Stimulated activated CD4-positive, alpha-beta T cell treated with anti-CD3 and anti-CD28 coated beads, Interleukin-2, amount 100 ng/mL, for 4 hours (primary cell): ENCODE measurements around the gene SRD5A1.

Source experiments
- DNase-seq: peaks from one replicate; pipeline ENCODE4 v3.0.0-alpha.2; 2020; ENCODE audit warnings: low read depth

SRD5A1 gene

GRCh38 chr5:6604341-6604740, 28.9 kb upstream of the SRD5A1 start:
- DNase-seq: no peak

- DNase-seq: no peak
These were observed 28.3 kb upstream of the SRD5A1 start for GRCh38 chr5:6604946-6605345.

GRCh38 chr5:6606884-6607558, 26.2 kb upstream of the SRD5A1 start:
- DNase-seq: no peak

- DNase-seq: no peak
These were observed 25.7 kb upstream of the SRD5A1 start for GRCh38 chr5:6607559-6607936.

- no peak for DNase-seq
These were observed 25.2 kb upstream of the SRD5A1 start for GRCh38 chr5:6608016-6608415.

GRCh38 chr5:6611334-6612256, 21.6 kb upstream of the SRD5A1 start:
- DNase-seq: no peak

GRCh38 chr5:6615034-6615815, 18.0 kb upstream of the SRD5A1 start:
- DNase-seq: no peak

GRCh38 chr5:6616632-6617031, 16.6 kb upstream of the SRD5A1 start:
- DNase-seq: no peak

GRCh38 chr5:6623228-6623627, 10.0 kb upstream of the SRD5A1 start:
- no peak for DNase-seq

GRCh38 chr5:6623941-6624340, 9.3 kb upstream of the SRD5A1 start:
- DNase-seq: no peak

GRCh38 chr5:6626508-6626907, 6.7 kb upstream of the SRD5A1 start:
- DNase-seq: no peak

GRCh38 chr5:6631441-6631840, 1.8 kb upstream of the SRD5A1 start:
- no peak for DNase-seq

GRCh38 chr5:6632324-6632887, 834 bp upstream of the SRD5A1 start:
- DNase-seq: no peak

GRCh38 chr5:6633469-6634245, 417 bp downstream of the SRD5A1 start:
- DNase-seq: no peak

- DNase-seq: no peak
These were observed 1.1 kb downstream of the SRD5A1 start for GRCh38 chr5:6634306-6634705.

- DNase-seq: no peak
These were observed 1.7 kb downstream of the SRD5A1 start for GRCh38 chr5:6634788-6635430.

GRCh38 chr5:6636293-6636692, 3.1 kb downstream of the SRD5A1 start:
- no peak for DNase-seq

GRCh38 chr5:6637022-6637421, 3.8 kb downstream of the SRD5A1 start:
- DNase-seq: no peak

- no peak for DNase-seq
These were observed 4.3 kb downstream of the SRD5A1 start for GRCh38 chr5:6637590-6637989.

GRCh38 chr5:6638236-6638635, 5.0 kb downstream of the SRD5A1 start:
- DNase-seq: no peak

GRCh38 chr5:6642655-6643054, 9.4 kb downstream of the SRD5A1 start:
- DNase-seq: no peak
